NCI-H2107 (cell line): ENCODE measurements around the gene VAC14.
A peak's percentile ranks its signal among the peaks of the same experiment; 100 is the strongest.

ENCODE experiments used
- DNase-seq: peaks from one replicate; lab custom pipeline; 2025; lab: John Stamatoyannopoulos, UW

The VAC14 gene

GRCh38 chr16:70706948-70707465 lies 94.0 kb downstream of the VAC14 start:
- no peak for DNase-seq

GRCh38 chr16:70705056-70705455 lies 95.9 kb downstream of the VAC14 start:
- no peak for DNase-seq

GRCh38 chr16:70704586-70704985 lies 96.4 kb downstream of the VAC14 start:
- no peak for DNase-seq

- no peak for DNase-seq
Observed at GRCh38 chr16:70703835-70704381, 97.0 kb downstream of the VAC14 start.

- no peak for DNase-seq
Observed at GRCh38 chr16:70703041-70703834, 97.7 kb downstream of the VAC14 start.

GRCh38 chr16:70702624-70703023 lies 98.3 kb downstream of the VAC14 start:
- DNase-seq, result no peak

- DNase-seq, result no peak
Observed at GRCh38 chr16:70701998-70702397, 99.0 kb downstream of the VAC14 start.

- no peak for DNase-seq
Observed at GRCh38 chr16:70701596-70701995, 99.4 kb downstream of the VAC14 start.

- DNase-seq, result no peak
Observed at GRCh38 chr16:70701036-70701435, 99.9 kb downstream of the VAC14 start.

- DNase-seq, result peak; percentile 28
Observed at GRCh38 chr16:70700101-70701020, 100.6 kb downstream of the VAC14 start.

- DNase-seq, result no peak
Observed at GRCh38 chr16:70699696-70700095, 101.3 kb downstream of the VAC14 start.

GRCh38 chr16:70698901-70699300 lies 102.1 kb downstream of the VAC14 start:
- no peak for DNase-seq

- DNase-seq, result no peak
Observed at GRCh38 chr16:70697594-70698170, 103.3 kb downstream of the VAC14 start.

- no peak for DNase-seq
Observed at GRCh38 chr16:70696952-70697593, 103.9 kb downstream of the VAC14 start.

- no peak for DNase-seq
Observed at GRCh38 chr16:70696355-70696754, 104.6 kb downstream of the VAC14 start.

- peak; percentile 84 for DNase-seq
Observed at GRCh38 chr16:70695331-70696070, 105.5 kb downstream of the VAC14 start.

GRCh38 chr16:70694868-70695218 lies 106.1 kb downstream of the VAC14 start:
- no peak for DNase-seq

GRCh38 chr16:70694088-70694867 lies 106.7 kb downstream of the VAC14 start:
- no peak for DNase-seq

- peak; percentile 32 for DNase-seq
Observed at GRCh38 chr16:70692873-70693671, 107.9 kb downstream of the VAC14 start.
